Activated CD4-positive, alpha-beta T cell treated with anti-CD3 and anti-CD28 coated beads, Interleukin-2, amount 10 ng/mL, durations not matched to agents 7 days and 5 days (primary cell): Measurements from ENCODE around the gene NPAS3. TPM values are rescaled to one million over a fixed set of nuclear protein-coding genes. Genes with fewer than 3 reads are reported as not detected.

ENCODE experiments used
- CTCF ChIA-PET: fragments of 350-600 bp; sonication (Branson Sonifier 250); formaldehyde crosslinking; loops from one replicate; lab custom pipeline; 2021; ENCODE audit warnings: antibody characterized with exemption; lab: Charles Lee
- POLR2A ChIA-PET: fragments of 350-600 bp; sonication (Branson Sonifier 250); formaldehyde crosslinking; loops from one replicate; lab custom pipeline; 2021; ENCODE audit warnings: antibody characterized with exemption; lab: Charles Lee
- DNase-seq: peaks from one replicate; pipeline ENCODE4 v3.0.0-alpha.2; 2020
- H3K27ac Mint-ChIP-seq: one replicate; pipeline ENCODE4 v1.8.0; 2021; ENCODE audit warnings: mild to moderate bottlenecking, moderate library complexity, mixed read lengths
- H3K27me3 Mint-ChIP-seq: one replicate; pipeline ENCODE4 v1.8.0; 2021; ENCODE audit warnings: mixed read lengths
- H3K36me3 Mint-ChIP-seq: one replicate; pipeline ENCODE4 v1.8.0; 2021; ENCODE audit warnings: low read depth, mixed read lengths
- H3K4me1 Mint-ChIP-seq: one replicate; pipeline ENCODE4 v1.8.0; 2021; ENCODE audit warnings: mixed read lengths
- H3K4me3 Mint-ChIP-seq: one replicate; pipeline ENCODE4 v1.8.0; 2021; ENCODE audit warnings: mild to moderate bottlenecking, moderate library complexity, mixed read lengths
- H3K9me3 Mint-ChIP-seq: one replicate; pipeline ENCODE4 v1.8.0; 2021; ENCODE audit warnings: mixed read lengths
- total RNA-seq, 2 experiments: library from RNA; stranded (reverse); gene quantifications; one replicate each; pipeline ENCODE4 v1.2.3, GENCODE V29; 2021

The NPAS3 gene
- total RNA-seq, 2 experiments from 2014 or later = not detected

- Mint-ChIP-seq H3K27me3 (no peaks in the 10 kb centered on the region), H3K27ac (no peak overlapping the region), H3K4me1 (no peaks in the 10 kb centered on the region), H3K9me3 (no peaks in the 10 kb centered on the region), H3K4me3 (no peak overlapping the region), H3K36me3 (no peaks in the 10 kb centered on the region)
- POLR2A ChIA-PET = no interaction called here
- no peak for DNase-seq
- CTCF ChIA-PET = no interaction called here
Observed at GRCh38 chr14:33282331-33283230, 343.9 kb downstream of the NPAS3 start.

GRCh38 chr14:33285902-33286700, 347.4 kb downstream of the NPAS3 start:
- H3K27ac Mint-ChIP-seq = no peak overlapping the region
- no peaks in the 10 kb centered on the region for H3K4me1 Mint-ChIP-seq
- H3K36me3 Mint-ChIP-seq = no peaks in the 10 kb centered on the region
- POLR2A ChIA-PET = no interaction called here
- H3K9me3 Mint-ChIP-seq = no peaks in the 10 kb centered on the region
- no peak for DNase-seq
- no peaks in the 10 kb centered on the region for H3K27me3 Mint-ChIP-seq
- no peak overlapping the region for H3K4me3 Mint-ChIP-seq
- CTCF ChIA-PET = no interaction called here

GRCh38 chr14:33287189-33287588, 348.5 kb downstream of the NPAS3 start:
- no peaks in the 10 kb centered on the region for H3K36me3 Mint-ChIP-seq
- no peak overlapping the region for H3K27ac Mint-ChIP-seq
- H3K4me3 Mint-ChIP-seq = no peak overlapping the region
- POLR2A ChIA-PET = no interaction called here
- no peaks in the 10 kb centered on the region for H3K4me1 Mint-ChIP-seq
- H3K27me3 Mint-ChIP-seq = no peaks in the 10 kb centered on the region
- CTCF ChIA-PET = no interaction called here
- DNase-seq = no peak
- no peaks in the 10 kb centered on the region for H3K9me3 Mint-ChIP-seq

GRCh38 chr14:33290641-33291040, 352.0 kb downstream of the NPAS3 start:
- no peaks in the 10 kb centered on the region for H3K36me3 Mint-ChIP-seq
- no peak overlapping the region for H3K4me3 Mint-ChIP-seq
- no peaks in the 10 kb centered on the region for H3K4me1 Mint-ChIP-seq
- no peak for DNase-seq
- H3K27ac Mint-ChIP-seq = no peak overlapping the region
- no peaks in the 10 kb centered on the region for H3K27me3 Mint-ChIP-seq
- ChIA-PET POLR2A (no interaction called here), CTCF (no interaction called here)
- no peaks in the 10 kb centered on the region for H3K9me3 Mint-ChIP-seq

- Mint-ChIP-seq H3K9me3 (no peaks in the 10 kb centered on the region), H3K27ac (no peak overlapping the region), H3K4me3 (no peak overlapping the region), H3K36me3 (no peaks in the 10 kb centered on the region), H3K4me1 (no peaks in the 10 kb centered on the region), H3K27me3 (no peaks in the 10 kb centered on the region)
- ChIA-PET CTCF (no interaction called here), POLR2A (no interaction called here)
- no peak for DNase-seq
Observed at GRCh38 chr14:33291529-33292104, 352.9 kb downstream of the NPAS3 start.

GRCh38 chr14:33294419-33294818, 355.7 kb downstream of the NPAS3 start:
- DNase-seq = no peak
- Mint-ChIP-seq H3K27ac (no peak overlapping the region), H3K27me3 (no peaks in the 10 kb centered on the region), H3K9me3 (no peaks in the 10 kb centered on the region), H3K36me3 (no peaks in the 10 kb centered on the region), H3K4me3 (no peak overlapping the region), H3K4me1 (no peaks in the 10 kb centered on the region)
- POLR2A ChIA-PET = no interaction called here
- CTCF ChIA-PET = no interaction called here

DNA sequence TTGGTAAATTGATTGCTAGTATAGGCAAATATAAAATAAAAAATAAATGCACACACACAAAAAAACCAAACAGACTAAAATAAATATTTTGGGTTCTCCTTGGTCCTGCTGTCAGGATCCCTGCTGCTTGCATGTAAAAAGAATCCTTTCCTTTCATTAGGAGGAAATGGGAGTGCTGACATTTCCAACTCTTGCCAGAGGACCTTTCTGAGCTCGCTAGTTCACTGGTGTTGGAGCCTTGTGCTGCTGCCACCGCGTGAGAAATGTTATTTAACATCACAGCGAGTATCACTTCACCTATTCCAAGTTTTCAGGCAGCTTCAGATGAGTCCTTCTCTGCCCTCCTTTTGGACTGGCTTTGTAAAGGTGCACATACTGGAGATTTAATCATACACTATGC, 358.9 kb downstream of the NPAS3 start:
- ChIA-PET CTCF (no interaction called here), POLR2A (no interaction called here)
- Mint-ChIP-seq H3K9me3 (no peaks in the 10 kb centered on the region), H3K4me1 (no peaks in the 10 kb centered on the region), H3K27ac (no peak overlapping the region), H3K4me3 (no peak overlapping the region), H3K36me3 (no peaks in the 10 kb centered on the region), H3K27me3 (no peaks in the 10 kb centered on the region)
- DNase-seq = no peak

DNA sequence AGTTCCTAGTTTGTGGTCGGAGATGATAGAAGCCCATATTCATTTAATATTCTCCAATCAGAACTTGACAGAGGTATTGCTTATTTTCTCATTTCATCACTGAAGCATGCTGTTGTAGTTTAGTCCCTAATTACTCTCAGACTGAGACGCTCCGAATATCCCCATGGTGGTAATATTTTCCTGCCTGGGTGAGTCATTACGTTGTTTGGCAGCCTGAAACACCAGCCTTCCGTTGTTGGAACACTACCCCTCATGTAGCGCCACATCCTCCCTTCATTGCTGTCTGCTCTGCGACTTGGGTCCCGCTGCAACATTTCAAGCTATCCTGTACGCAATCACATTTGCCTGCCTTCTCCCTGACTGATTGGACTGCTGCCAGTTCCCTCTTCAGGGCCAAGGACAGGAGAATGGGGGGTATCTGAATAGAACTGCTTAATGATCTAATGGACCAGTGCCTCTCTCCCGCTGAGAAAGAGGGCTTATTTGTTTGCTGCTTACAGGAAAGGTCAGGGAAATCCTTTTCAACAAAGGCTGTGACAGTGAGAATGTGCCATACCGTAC, 369.1 kb downstream of the NPAS3 start:
- H3K4me1 Mint-ChIP-seq = no peaks in the 10 kb centered on the region
- no peaks in the 10 kb centered on the region for H3K36me3 Mint-ChIP-seq
- no peak overlapping the region for H3K4me3 Mint-ChIP-seq
- POLR2A ChIA-PET = no interaction called here
- no peaks in the 10 kb centered on the region for H3K27me3 Mint-ChIP-seq
- no peaks in the 10 kb centered on the region for H3K9me3 Mint-ChIP-seq
- H3K27ac Mint-ChIP-seq = no peak overlapping the region
- CTCF ChIA-PET = no interaction called here
- no peak for DNase-seq

- no peaks in the 10 kb centered on the region for H3K36me3 Mint-ChIP-seq
- no peaks in the 10 kb centered on the region for H3K4me1 Mint-ChIP-seq
- ChIA-PET POLR2A (no interaction called here), CTCF (no interaction called here)
- no peaks in the 10 kb centered on the region for H3K27me3 Mint-ChIP-seq
- DNase-seq = no peak
- H3K27ac Mint-ChIP-seq = no peak overlapping the region
- H3K9me3 Mint-ChIP-seq = no peaks in the 10 kb centered on the region
- H3K4me3 Mint-ChIP-seq = no peak overlapping the region
Observed at GRCh38 chr14:33309106-33309505, 370.4 kb downstream of the NPAS3 start.

DNA sequence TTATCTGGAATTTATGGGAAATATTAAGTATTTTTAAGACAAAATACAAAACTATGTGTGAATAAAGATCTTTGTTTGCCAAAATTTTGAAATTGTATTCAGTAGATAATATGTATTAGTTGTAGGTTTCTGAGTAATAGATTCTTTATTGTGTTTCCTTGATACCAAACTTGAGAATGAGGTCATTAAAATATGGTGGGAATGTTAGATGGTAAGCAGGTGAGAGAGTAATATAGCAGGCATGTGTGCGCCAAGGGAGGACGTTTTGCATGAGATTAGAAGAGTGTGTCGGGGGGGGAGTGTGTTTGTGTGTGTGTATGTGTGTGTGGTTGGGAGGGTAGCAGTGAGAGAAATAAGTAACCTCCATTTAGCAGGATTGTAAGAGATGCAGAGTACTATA, 376.5 kb downstream of the NPAS3 start:
- H3K9me3 Mint-ChIP-seq = no peaks in the 10 kb centered on the region
- ChIA-PET CTCF (interaction anchor here (2.1 kb wide), 1 partner anchor 14 kb away, joined by 5 read pairs; no protein-coding TSS in a partner anchor), POLR2A (no interaction called here)
- no peaks in the 10 kb centered on the region for H3K36me3 Mint-ChIP-seq
- DNase-seq = no peak
- no peaks in the 10 kb centered on the region for H3K4me1 Mint-ChIP-seq
- no peak overlapping the region for H3K4me3 Mint-ChIP-seq
- H3K27ac Mint-ChIP-seq = no peak overlapping the region
- H3K27me3 Mint-ChIP-seq = no peaks in the 10 kb centered on the region

- Mint-ChIP-seq H3K27ac (no peak overlapping the region), H3K9me3 (no peaks in the 10 kb centered on the region), H3K4me3 (no peak overlapping the region), H3K36me3 (no peaks in the 10 kb centered on the region), H3K27me3 (no peaks in the 10 kb centered on the region), H3K4me1 (no peaks in the 10 kb centered on the region)
- no peak for DNase-seq
- ChIA-PET POLR2A (no interaction called here), CTCF (no interaction called here)
Observed at GRCh38 chr14:33315721-33316120, 377.0 kb downstream of the NPAS3 start.

DNA sequence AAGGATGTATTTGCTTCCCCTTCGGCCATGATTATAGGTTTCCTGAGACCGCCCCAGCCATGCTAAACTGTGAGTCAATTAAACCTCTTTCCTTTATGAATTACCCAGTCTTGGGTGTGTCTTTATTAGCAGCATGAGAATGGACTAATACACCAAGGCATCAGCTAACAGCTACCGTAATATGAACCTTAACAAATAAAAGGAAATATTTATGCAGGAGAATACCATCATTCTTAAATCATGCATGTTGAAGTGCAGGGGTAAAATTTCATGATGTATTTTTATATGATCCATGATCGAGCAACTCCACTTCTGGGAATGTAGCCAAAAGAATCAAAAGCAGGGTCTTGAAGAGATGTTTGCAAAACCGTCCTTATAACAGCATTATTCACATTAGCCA, 379.0 kb downstream of the NPAS3 start:
- Mint-ChIP-seq H3K27me3 (no peaks in the 10 kb centered on the region), H3K9me3 (no peaks in the 10 kb centered on the region), H3K36me3 (no peaks in the 10 kb centered on the region), H3K4me1 (no peaks in the 10 kb centered on the region), H3K27ac (no peak overlapping the region), H3K4me3 (no peak overlapping the region)
- no peak for DNase-seq
- ChIA-PET POLR2A (no interaction called here), CTCF (no interaction called here)

- ChIA-PET POLR2A (no interaction called here), CTCF (no interaction called here)
- no peaks in the 10 kb centered on the region for H3K27me3 Mint-ChIP-seq
- no peaks in the 10 kb centered on the region for H3K9me3 Mint-ChIP-seq
- H3K36me3 Mint-ChIP-seq = no peaks in the 10 kb centered on the region
- no peaks in the 10 kb centered on the region for H3K4me1 Mint-ChIP-seq
- no peak overlapping the region for H3K27ac Mint-ChIP-seq
- DNase-seq = no peak
- H3K4me3 Mint-ChIP-seq = no peak overlapping the region
Observed at GRCh38 chr14:33323979-33324378, 385.3 kb downstream of the NPAS3 start.
